ENCODE results near the gene ZNHIT6.
A peak's percentile ranks its signal among the peaks of the same experiment; 100 is the strongest.
"Not testable (repeated sequence)": the region's sequence is repeated elsewhere in the genome, so short reads cannot be mapped to it uniquely, and the experiment has no call there.

Gene ZNHIT6, protein sequence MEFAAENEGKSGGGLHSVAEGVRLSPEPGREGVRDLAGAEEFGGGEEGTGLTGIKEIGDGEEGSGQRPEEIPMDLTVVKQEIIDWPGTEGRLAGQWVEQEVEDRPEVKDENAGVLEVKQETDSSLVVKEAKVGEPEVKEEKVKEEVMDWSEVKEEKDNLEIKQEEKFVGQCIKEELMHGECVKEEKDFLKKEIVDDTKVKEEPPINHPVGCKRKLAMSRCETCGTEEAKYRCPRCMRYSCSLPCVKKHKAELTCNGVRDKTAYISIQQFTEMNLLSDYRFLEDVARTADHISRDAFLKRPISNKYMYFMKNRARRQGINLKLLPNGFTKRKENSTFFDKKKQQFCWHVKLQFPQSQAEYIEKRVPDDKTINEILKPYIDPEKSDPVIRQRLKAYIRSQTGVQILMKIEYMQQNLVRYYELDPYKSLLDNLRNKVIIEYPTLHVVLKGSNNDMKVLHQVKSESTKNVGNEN

DNA sequence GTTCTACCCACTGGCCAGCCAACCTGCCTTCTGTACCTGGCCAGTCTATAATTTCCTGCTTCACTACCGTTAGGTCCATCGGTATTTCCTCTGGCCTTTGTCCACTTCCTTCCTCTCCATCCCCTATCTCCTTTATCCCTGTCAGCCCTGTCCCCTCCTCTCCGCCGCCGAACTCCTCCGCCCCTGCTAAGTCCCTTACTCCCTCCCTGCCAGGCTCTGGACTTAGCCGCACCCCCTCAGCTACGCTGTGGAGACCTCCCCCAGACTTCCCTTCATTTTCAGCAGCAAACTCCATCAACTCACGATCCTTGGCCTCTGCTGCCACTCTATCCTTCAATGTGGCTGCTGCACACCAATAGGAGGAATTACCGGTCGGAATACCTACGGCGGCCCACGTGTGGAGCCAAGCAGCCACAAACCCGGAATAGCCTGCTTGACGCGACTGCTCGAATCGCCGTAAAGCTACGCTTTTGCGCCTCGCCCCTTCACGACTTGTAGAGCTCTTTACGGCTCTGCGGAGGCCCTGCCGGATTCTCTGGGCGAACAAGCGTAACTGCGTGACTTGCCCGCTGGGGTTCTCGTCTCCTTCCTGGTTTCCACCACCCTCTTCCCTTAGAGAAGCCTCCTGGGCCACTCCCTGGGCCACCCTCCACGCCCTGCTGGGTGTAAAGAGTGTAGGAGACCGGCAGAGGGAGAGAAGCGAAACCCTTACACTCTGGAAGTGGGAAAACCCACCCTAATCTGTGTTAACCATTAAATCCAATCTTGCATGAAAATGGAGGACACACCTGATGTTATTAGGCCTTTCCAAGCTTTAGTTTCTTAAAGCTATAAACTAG lies at the start of gene ZNHIT6:
Gene ZNHIT6, minus strand, starts transcription at position 444 of the 839 bp plus-strand sequence. Its CDS starts 149 bp downstream, at position 295.
- DNase-seq (ENCODE audit: low read depth) = peak; percentile 99

DNA sequence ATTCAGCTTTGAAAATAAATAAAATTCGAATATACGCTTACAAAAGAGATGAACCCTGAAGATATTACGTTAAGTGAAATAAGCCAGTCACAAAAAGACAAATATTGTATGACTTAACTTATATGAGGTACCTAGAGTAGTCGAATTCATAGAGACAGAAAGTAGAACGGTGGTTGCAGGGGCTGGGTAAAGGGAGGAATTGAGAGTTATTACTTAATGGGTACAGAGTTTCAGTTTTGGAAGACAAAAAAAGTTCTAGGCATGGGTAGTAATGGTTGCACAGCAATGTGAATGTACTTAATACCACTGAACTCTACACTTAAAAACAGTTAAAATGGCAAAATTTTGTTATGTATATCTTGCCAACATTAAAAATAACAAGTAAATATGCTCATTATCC lies 48.6 kb upstream of the ZNHIT6 start:
- no peak for DNase-seq (ENCODE audit: low read depth)

DNA sequence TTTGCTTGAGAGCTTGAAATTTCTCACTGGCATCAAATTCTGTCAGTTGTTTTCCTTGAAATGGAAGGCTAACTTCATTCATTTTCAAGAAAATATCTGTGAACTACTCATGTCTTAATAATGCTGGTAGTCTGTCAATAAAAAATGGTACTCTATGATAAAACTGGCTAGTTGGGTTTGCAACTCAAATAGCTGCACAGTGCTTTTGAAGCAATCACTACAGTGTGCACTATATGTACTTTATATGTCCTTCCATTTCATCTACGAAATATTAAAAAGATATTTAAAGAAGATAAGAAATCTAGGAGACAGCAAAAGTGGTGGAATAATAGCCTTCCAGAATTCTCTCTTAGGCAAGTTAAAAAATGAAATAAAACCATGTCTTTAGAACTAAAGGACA lies 39.9 kb upstream of the ZNHIT6 start:
- no peak for DNase-seq (ENCODE audit: low read depth)

DNA sequence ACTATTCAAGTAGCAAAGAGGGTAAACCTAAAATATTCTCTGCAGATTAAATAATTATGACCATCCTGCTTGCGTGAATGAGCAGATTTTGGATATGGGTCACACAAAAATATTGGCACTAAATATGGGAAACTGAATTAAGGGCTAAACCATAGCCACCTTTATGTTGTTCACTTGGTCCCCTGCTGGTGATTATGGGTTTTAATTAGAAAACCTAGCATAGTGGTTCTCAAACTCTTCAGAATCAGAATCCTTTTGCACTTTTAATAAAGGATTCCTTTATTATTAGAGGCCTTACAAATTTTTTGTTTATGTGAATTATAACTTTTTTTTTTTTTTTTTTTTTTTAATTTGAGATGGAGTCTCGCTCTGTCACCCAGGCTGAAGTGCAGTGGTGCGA lies 38.5 kb upstream of the ZNHIT6 start:
- DNase-seq (ENCODE audit: low read depth) = peak; percentile 2

DNA sequence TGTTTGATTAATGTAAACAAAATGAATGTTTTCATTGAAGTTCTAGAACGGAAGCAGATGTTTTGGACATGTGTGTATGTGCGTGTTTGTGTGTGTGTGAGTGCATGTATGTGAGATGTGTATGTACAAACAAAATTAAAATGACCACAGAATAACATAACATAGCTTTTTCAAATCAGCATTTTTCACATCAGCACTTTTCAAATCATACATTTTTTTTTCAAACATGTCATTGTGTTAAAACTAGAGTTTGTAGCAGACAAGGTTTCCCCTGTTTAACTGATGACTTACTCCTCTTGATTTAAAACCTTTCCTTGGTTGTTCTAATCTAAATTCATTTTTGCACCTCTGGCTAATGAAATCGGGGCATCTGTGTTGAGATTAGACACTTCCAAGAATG lies 35.6 kb upstream of the ZNHIT6 start:
- no peak for DNase-seq (ENCODE audit: low read depth)

DNA sequence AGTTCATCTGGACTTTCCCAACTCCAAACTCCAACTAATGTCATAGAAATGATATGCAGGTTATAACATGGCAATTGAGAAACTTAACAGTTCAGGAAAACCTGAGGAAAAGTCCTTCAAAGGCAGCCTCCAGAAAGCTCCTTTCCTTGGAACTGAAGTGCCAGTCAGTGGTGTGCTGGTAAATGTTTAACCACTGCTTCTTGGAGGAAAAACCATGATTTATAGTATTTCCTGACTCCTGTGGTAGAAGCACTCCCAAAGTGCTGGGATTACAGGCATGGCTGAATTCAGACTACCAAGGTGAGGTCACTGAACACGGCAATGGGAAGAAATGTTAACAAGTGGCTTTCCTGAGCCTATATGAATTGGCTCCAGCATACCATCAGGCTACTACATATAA lies 26.7 kb upstream of the ZNHIT6 start:
- no peak for DNase-seq (ENCODE audit: low read depth)

DNA sequence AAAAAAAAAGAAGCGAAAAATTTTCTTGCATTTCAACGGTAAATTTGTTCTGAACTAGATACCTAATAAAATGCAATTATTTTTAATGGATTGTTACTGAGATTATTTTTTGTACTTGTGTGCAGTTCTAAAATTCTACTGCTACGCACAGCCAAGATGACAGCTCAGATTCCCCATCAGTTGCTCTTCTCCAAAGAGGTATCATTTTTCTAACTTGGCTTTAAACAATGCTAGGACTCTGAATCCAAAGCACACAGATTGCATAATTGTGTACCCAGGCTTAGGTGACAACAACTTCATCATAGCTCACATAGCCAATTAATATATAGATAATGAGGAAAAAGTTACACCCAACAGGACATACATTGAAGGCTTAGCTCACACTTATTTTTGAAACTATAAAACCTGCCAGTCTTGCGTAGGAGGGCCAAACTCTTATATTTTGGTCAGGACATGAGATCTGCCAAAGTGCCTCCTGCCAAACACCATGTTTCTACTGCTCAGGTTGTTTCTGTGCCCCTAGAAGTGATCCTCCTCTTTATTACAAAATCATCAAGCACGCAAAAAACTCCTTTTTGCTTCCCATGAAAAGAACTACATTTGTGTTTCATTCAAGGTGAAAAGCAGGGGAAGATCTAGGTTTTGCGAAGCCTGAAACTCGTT lies 10.6 kb upstream of the ZNHIT6 start:
- no peak for DNase-seq (ENCODE audit: low read depth)

DNA sequence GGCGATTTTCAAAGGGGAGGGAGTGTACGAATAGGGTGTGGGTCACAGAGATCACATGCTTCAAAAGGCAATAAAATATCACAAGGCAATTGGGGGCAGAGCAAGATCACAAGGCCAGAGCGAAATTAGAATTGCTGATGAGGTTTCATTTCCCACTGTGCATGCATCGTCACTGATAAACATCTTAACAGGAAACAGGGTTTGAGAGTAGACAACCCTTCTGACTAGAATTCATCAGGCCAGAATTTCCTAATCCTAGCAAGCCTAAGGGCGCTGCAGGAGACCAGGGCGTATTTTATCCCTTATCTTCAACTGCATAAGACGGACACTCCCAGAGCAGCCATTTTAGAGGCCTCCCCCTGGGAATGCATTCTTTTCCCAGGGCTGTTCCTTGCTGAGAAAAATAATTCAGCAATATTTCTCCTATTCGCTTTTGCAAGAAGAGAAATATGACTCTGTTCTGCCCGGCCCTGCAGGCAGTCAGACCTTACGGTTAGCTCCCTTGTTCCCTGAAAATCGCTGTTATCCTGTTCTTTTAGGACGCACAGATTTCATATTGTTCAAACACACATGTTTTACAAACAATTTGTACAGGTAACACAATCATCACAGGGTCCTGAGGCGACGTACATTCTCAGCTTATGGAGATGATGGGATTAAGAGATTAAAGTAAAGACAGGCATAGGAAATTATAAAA lies 6.3 kb upstream of the ZNHIT6 start:
- DNase-seq (ENCODE audit: low read depth) = not testable (repeated sequence)

DNA sequence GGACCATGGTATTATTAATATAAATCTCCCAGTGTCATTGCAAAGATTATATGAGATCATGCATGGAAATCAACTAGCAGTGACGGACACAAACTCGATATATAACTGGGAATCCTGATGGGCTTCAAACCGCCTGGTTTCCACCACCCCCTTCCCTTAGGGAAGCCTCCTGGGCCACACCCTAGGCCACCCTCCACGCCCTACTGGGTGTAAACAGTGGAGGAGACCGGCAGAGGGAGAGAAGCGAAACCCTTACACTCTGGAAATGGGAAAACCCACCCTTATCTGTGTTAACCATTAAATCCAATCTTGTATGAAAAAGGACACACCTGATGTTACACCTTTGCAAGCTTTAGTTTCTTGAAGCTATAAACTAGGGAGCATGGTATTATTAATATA lies 595 bp upstream of the ZNHIT6 start:
- no peak for DNase-seq (ENCODE audit: low read depth)

DNA sequence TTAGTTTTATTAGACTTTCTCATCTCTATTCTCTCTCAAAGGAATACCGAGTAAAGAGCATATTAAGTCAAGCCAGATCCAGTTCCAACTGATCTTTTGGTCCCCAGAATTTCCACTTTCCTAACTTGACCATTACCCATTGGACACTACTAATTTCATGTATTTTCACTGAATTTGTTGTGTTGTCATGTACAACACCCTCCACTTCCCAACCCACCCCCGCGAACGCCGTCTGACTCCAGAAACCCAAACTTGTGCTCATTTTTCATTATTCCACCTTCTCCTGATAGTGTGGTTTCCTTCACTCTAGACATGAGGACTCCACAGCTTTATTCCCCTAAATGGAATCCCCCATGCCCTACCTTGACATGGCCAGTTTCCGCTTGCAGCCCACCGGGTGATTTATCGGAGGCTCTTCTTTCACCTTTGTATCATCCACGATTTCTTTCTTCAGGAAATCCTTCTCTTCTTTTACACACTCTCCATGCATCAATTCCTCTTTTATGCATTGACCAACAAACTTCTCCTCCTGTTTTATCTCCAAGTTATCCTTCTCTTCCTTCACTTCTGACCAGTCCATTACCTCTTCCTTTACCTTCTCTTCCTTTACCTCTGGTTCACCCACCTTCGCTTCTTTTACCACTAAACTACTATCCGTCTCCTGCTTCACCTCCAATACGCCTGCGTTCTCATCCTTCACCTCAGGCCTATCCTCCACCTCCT lies 805 bp downstream of the ZNHIT6 start:
- DNase-seq (ENCODE audit: low read depth) = peak; percentile 28

DNA sequence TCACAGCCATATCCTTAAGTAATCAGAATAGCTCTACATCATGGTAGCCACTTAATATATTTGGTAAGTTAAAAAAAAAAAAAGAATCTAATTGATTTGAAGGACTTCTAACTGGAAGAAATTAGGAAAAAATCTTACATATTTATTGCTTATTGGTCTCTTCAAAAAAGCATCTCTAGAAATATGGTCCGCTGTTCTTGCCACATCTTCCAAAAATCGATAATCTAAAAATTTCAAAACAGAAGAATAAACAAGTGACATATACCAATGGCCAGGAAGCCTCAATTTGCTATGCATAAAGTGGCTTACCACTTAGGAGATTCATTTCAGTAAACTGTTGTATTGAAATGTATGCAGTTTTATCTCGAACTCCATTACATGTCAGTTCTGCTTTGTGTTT lies 2.3 kb downstream of the ZNHIT6 start:
- no peak for DNase-seq (ENCODE audit: low read depth)

DNA sequence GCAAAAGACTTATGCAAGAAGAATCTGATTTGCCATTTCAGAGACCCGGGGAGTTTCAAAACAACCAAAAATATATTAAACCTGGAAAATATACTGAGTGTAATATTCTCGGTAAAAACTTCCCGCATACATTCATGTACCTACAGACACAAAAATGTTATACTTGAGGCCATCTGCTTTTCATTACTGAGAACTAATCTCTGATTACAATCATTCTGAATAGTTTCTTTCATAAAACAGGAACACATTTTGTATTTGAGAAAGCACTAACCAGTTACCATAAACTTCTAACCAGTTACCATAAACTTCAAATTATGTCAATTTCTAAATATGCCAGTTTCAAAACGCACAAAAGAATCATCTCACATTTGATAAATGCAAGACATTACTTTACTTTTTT lies 7.8 kb downstream of the ZNHIT6 start:
- DNase-seq (ENCODE audit: low read depth) = no peak

DNA sequence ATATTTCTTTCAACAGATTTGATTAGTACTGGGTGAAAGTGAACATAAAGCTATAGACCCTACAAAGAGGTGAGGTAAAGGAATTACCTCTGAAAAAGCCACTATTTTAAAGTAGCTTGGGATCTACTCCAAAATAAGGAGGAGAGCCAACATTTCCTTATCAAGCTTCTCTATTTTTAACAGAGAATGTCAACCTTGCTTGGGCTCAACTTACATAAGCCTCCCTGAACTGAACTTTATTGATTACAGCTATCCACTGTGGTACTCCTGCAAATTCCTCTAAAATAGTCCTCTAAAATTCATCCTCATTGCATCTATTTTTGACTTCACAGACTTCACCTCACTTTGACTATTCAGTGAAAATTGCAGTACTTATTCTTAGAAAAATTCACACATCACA lies 10.3 kb downstream of the ZNHIT6 start:
- no peak for DNase-seq (ENCODE audit: low read depth)

DNA sequence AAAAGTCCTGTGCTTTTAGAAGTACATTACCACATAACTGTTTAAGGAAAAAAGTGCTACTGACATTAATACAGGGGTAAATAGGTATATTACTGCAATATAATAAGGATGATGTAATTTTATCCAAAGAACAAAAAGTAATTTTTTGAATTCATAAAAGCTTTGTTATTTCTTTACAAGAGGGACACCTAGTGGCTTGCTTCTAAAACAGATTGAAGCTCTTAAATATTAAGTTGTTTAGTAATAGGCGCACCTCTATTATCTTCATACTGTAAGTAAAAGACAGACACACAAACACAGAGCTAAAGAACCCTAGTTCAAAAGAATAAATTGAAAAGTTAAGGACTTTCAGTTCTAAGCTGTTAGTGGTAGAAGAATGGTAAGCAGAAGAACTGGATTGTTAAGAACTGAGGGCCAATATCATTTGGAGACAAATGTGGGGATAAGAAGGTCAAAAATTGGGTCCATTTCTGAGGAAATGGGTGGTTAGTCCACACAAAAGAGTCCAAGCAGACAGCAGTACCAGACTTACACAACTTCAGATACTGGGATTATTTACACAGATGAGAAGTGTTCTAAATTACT lies 15.4 kb downstream of the ZNHIT6 start:
- peak; percentile 80 for DNase-seq (ENCODE audit: low read depth)

DNA sequence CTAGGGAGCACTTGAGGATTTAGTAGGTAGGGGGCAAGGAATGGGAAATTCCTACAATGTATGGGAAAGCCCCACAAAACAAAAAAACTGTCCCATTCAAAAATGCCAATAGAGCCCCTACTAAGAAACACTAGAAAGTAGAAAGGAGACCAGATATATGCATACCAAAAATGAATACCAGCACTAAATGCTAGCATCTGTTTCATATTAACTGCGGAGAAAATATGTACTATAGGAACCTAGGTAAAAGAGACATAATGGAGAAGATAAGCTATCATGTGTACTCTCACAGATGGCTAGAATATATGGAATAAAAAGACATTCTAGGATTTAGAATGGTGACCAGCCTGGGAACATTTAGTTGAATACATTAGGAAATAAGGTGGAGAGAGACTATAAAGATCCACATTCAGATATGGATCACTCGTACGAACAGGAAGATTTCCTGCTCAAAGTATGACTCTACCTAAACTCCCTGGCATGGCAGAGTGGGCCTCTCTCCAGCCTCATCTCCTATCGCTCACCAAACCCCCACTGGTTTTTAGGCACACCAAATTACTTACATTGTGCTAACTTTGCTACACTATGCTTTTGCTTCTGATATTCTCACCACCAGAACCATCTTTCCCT lies 18.3 kb downstream of the ZNHIT6 start:
- no peak for DNase-seq (ENCODE audit: low read depth)

DNA sequence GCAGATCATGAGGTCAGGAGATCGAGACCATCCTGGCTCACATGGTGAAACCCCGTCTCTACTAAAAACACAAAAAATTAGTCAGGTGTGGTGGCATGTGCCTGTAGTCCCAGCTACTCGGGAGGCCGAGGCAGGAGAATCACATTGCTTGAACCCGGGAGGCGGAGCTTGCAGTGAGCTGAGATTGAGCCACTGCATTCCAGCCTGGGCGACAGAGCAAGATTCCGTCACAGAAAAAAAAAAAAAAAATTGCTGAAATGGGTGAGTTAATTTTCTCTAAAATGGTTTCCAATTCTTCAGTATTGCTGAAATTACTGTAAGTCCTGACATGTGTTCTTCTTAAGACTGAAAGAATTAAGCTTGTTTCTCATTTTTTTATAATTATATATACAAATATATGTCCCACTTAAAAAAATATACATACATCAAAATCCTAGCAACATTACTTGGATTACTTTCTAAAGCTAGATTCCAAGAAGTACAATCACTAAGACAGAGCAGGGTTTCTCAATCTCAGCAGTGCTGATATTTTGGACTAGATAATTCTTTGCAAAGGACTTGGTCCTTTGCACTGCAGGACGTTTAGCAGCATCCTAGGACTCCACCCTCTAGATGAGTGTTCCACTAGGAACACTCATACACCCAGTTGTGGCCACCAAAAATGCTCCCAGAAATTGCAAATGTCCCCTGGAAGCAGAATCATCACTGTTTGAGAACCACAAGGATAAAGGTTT lies 24.8 kb downstream of the ZNHIT6 start:
- DNase-seq (ENCODE audit: low read depth) = peak; percentile 8

DNA sequence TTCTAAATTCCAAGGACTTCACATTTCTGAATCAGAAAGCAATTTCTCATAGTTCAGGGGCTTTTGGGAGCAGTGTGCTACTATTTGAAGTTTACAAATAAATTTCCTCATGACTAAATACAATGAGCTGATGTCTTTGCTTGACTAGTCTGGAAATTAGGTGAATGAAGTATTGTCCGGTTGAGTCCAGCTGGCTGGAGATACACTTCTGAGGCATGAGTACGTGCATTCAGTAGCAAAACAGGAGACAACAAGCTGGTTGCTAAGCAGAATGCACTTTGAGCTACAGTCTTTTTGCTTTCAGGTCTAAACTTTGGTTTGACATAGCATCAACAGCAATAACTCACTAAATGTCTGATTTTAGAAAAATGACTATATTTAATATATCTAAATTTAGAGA lies 27.1 kb downstream of the ZNHIT6 start:
- peak; percentile 15 for DNase-seq (ENCODE audit: low read depth)

DNA sequence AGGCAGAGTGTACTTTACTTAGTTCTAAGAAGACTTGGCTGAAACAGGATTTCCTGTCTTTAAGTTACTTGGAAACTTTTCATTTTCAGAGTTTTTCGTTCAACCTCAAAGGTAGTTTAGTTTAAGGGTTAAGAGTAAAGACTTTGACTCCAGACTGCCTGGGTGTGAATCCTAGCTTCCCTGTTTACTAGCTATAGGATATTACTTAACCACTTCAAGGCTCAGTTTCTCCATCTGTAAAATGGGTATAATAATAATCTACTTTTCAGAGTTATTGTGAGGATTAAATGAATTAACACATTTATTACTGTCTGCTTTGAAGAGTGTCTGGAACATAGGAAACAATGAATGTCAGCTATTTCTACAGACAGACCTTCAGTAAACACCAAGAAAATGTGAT lies 30.0 kb downstream of the ZNHIT6 start:
- DNase-seq (ENCODE audit: low read depth) = no peak

DNA sequence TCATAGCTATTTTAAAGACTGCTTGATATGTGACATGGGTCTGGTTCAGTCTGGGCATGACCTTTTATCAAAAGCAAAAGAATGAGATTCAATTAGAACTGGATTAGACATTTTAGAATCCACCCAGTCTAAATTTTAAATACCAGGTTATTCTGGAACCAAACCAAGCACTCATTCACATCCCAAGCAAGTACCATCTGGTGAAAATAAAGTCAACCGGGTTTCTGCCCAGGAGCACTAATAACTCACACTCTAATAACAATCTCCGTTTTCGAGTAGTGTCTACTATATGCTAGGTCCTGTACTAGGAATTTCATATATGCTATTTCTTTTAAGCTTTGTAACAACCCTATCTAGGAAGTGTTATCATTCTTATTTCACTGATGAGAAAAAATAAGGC lies 30.6 kb downstream of the ZNHIT6 start:
- DNase-seq (ENCODE audit: low read depth) = no peak
